ENCODE results near the gene SPIB. TPM values are rescaled to one million over a fixed set of nuclear protein-coding genes. Genes with fewer than 3 reads are reported as not detected.
"Not testable (repeated sequence)": the region's sequence is repeated elsewhere in the genome, so short reads cannot be mapped to it uniquely, and the experiment has no call there.

Gene SPIB
- total and polyA plus RNA-seq, 8 donors, result 0.19 to 53.3 (median 0.57) TPM; not detected in 2

- H3K4me1 ChIP-seq, result peaks cover 10 to 22% (median 20%) of the 10 kb centered on the region in 4 donors
- intact Hi-C loops (cut with DNase I; ENCODE audit: low total_unique reads), result no loop called here
Measured at GRCh38 chr19:50435221-50435620, 16.5 kb downstream of the SPIB start.

GRCh38 chr19:50435627-50436026, 16.9 kb downstream of the SPIB start:
- Histone ChIP-seq H3K27ac (no peak overlapping the region), H3K9me3 (no peaks in the 10 kb centered on the region), H3K36me3 (no peaks in the 10 kb centered on the region), H3K4me1 (peaks cover 10 to 22% (median 19%) of the 10 kb centered on the region in 4 donors), H3K27me3 (peaks cover 0 to 45% (median 16%) of the 10 kb centered on the region in 3 donors), H3K4me3 (no peak overlapping the region)
- intact Hi-C loops (cut with DNase I; ENCODE audit: low total_unique reads), result no loop called here
- TF ChIP-seq CTCF (IDR thresholded peaks at IDR 0.05), result no peak
- TF ChIP-seq POLR2A (IDR thresholded peaks at IDR 0.05), result no peak
- no peak for TF ChIP-seq EP300 (IDR thresholded peaks at IDR 0.05)
- TF ChIP-seq POLR2AphosphoS5 (IDR thresholded peaks at IDR 0.05), result no peak
- 74 to 81% (median 77%) methylated on average over 12 of the region's 12 CpGs for WGBS, 5 donors
- no peak for DNase-seq

More at GRCh38 chr19:50435221-50435620, 16.5 kb downstream of the SPIB start:
- no peaks in the 10 kb centered on the region for H3K36me3 ChIP-seq
- DNase-seq, result no peak
- no peak overlapping the region for H3K27ac ChIP-seq
- peaks cover 0 to 49% (median 17%) of the 10 kb centered on the region in 3 donors for H3K27me3 ChIP-seq
- TF ChIP-seq EP300 (IDR thresholded peaks at IDR 0.05) (no peak), POLR2A (IDR thresholded peaks at IDR 0.05) (no peak)
- H3K4me3 ChIP-seq, result no peak overlapping the region
- H3K9me3 ChIP-seq, result no peaks in the 10 kb centered on the region
- WGBS, 5 donors, result 67 to 80% (median 75%) methylated on average over 14 to 17 of the region's 17 CpGs

GRCh38 chr19:50437862-50438449, 19.2 kb downstream of the SPIB start:
- intact Hi-C loops (cut with DNase I; ENCODE audit: low total_unique reads), result no loop called here
- Histone ChIP-seq H3K27ac (no peak overlapping the region), H3K9me3 (no peaks in the 10 kb centered on the region), H3K4me1 (no peaks in the 10 kb centered on the region), H3K4me3 (no peak overlapping the region), H3K36me3 (no peaks in the 10 kb centered on the region), H3K27me3 (peaks cover 0 to 28% (median 5%) of the 10 kb centered on the region in 3 donors)
- DNase-seq, result no peak
- 88 to 91% (median 89%) methylated on average over 5 of the region's 5 CpGs for WGBS, 5 donors
- no peak for TF ChIP-seq EP300 (IDR thresholded peaks at IDR 0.05)
- no peak for TF ChIP-seq POLR2A (IDR thresholded peaks at IDR 0.05)
- TF ChIP-seq POLR2AphosphoS5 (IDR thresholded peaks at IDR 0.05), result no peak
- TF ChIP-seq CTCF (IDR thresholded peaks at IDR 0.05), result no peak

- H3K27me3 ChIP-seq, result peaks cover 0 to 16% (median 4%) of the 10 kb centered on the region in 3 donors
- H3K36me3 ChIP-seq; H3K27ac ChIP-seq; intact Hi-C loops (cut with DNase I; ENCODE audit: low total_unique reads); H3K4me1 ChIP-seq; H3K9me3 ChIP-seq; DNase-seq; H3K4me3 ChIP-seq: not testable (repeated sequence)
- WGBS, 5 donors, result 63 to 77% (median 69%) methylated on average over 2 of the region's 2 CpGs
Measured at GRCh38 chr19:50439130-50439529, 20.4 kb downstream of the SPIB start.

- intact Hi-C loops (cut with DNase I; ENCODE audit: low total_unique reads), result no loop called here
- Histone ChIP-seq H3K36me3 (no peaks in the 10 kb centered on the region), H3K27ac (no peak overlapping the region), H3K27me3 (peaks cover 0 to 3% (median 0%) of the 10 kb centered on the region in 3 donors), H3K9me3 (no peaks in the 10 kb centered on the region), H3K4me1 (no peaks in the 10 kb centered on the region), H3K4me3 (no peak overlapping the region)
- 56 to 63% (median 59%) methylated on average over 1 of the region's 1 CpG for WGBS, 5 donors
- DNase-seq, result no peak
- TF ChIP-seq CTCF (IDR thresholded peaks at IDR 0.05) (no peak), EP300 (IDR thresholded peaks at IDR 0.05) (no peak), POLR2A (IDR thresholded peaks at IDR 0.05) (no peak), POLR2AphosphoS5 (IDR thresholded peaks at IDR 0.05) (no peak)
Measured at GRCh38 chr19:50444059-50444458, 25.3 kb downstream of the SPIB start.
